Stomach (tissue), 19 donors: ENCODE measurements around the gene TMEM248. TPM values are rescaled to one million over a fixed set of nuclear protein-coding genes. Genes with fewer than 3 reads are reported as not detected.
"Not testable (repeated sequence)": the region's sequence is repeated elsewhere in the genome, so short reads cannot be mapped to it uniquely, and the experiment has no call there.

Source experiments
- DNase-seq, 2 donors: peaks; one replicate each; pipeline versions ENCODE4 v3.0.0 to v3.0.0-alpha.2; 2013 to 2019
- H3K27ac ChIP-seq, 5 donors: fragments of 200-600 bp in 4 of 5; sonication (generic) in 4 of 5; one replicate each; pipeline ENCODE4 v1.5.1; 2013 to 2019; ENCODE audit warnings: mild to moderate bottlenecking in 1 of 5, moderate library complexity in 1 of 5
- H3K27me3 ChIP-seq, 3 donors: fragments of 200-600 bp; sonication (generic); one replicate each; pipeline ENCODE4 v1.5.1; 2017 to 2019; ENCODE audit warnings: mixed run types in 1 of 3
- H3K36me3 ChIP-seq, 4 donors: fragments of 200-600 bp; sonication (generic); 1 replicate in 3 of 4; 2 replicates in 1 of 4; pipeline ENCODE4 v1.5.1; 2016 to 2019
- H3K4me1 ChIP-seq, 4 donors: fragments of 200-600 bp; sonication (generic); one replicate each; pipeline ENCODE4 v1.5.1; 2016 to 2019
- H3K4me3 ChIP-seq, 4 donors: fragments of 200-600 bp; sonication (generic) in 3 of 4; one replicate each; pipeline ENCODE4 v1.5.1; 2016 to 2019; ENCODE audit warnings: mild to moderate bottlenecking in 1 of 4
- H3K9me3 ChIP-seq, 4 donors: fragments of 200-600 bp; sonication (generic); one replicate each; pipeline ENCODE4 v1.5.1; 2016 to 2019
- EP300 ChIP-seq: sonication (generic); formaldehyde crosslinking; IDR thresholded peaks from one replicate; pipeline ENCODE4 v1.6.1; 2017; ENCODE audit warnings: antibody characterized with exemption
- POLR2A ChIP-seq, 4 donors: fragments of 450-650 bp; IDR thresholded peaks; one replicate each; pipeline ENCODE4 v1.6.1; 2016; ENCODE audit warnings: antibody characterized with exemption in 4 of 4, control low read depth in 2 of 4, mild to moderate bottlenecking in 1 of 4, moderate library complexity in 1 of 4
- POLR2AphosphoS5 ChIP-seq, 3 donors: sonication (generic); formaldehyde crosslinking; IDR thresholded peaks; one replicate each; pipeline ENCODE4 v1.6.1; 2016; ENCODE audit warnings: antibody characterized with exemption in 3 of 3
- WGBS, 5 donors: extraction: QIAGEN DNeasy Blood & Tissue Kit in 3 of 5; methylation state at CpG; one replicate each; pipeline versions ENCODE4 v1.1.5 to v1.1.7; 2013 to 2018; 5-methylcytosine and 5-hydroxymethylcytosine counted together
- intact Hi-C: fragments of 100-400 bp; cut with DNase I; formaldehyde crosslinking; loops from one replicate; pipeline ENCODE4 v1.15.1; 2023; ENCODE audit warnings: low total_unique reads
- long read RNA-seq, 10 donors: transcript quantifications; one replicate each; lab custom pipeline, GENCODE V29; 2026
- polyA plus RNA-seq, 3 donors: library from polyadenylated mRNA; stranded (reverse); fragments of 200-250 nt; gene quantifications; one replicate each; pipeline ENCODE4 v1.2.3, GENCODE V29; 2013
- total RNA-seq, 5 donors: library from RNA; depleted of rRNA; stranded (reverse); fragments of >200 nt; gene quantifications; one replicate each; pipeline versions ENCODE4 v1.1.0 to v1.2.3, GENCODE V29; 2014 to 2016
- TF ChIP-seq, protein P1 (sequence below), 7 experiments: fragments of 450-650 bp in 4 of 7; fragments of 200-600 bp in 3 of 7; sonication (generic) in 3 of 7; IDR thresholded peaks; one replicate each; pipeline ENCODE4 v1.5.1; 2016 to 2019; ENCODE audit warnings: antibody characterized with exemption in 7 of 7, control low read depth in 2 of 7, mild to moderate bottlenecking in 1 of 7
- donor health status: healthy with polysubstance abuse.
- donor health status: Bipolar disorder and iron deficiency.
- donor health status: healthy.

The TMEM248 gene, protein sequence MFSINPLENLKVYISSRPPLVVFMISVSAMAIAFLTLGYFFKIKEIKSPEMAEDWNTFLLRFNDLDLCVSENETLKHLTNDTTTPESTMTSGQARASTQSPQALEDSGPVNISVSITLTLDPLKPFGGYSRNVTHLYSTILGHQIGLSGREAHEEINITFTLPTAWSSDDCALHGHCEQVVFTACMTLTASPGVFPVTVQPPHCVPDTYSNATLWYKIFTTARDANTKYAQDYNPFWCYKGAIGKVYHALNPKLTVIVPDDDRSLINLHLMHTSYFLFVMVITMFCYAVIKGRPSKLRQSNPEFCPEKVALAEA
- total RNA-seq (100 to 1,000 TPM; 100 to 157 (median 149) TPM), polyA plus RNA-seq (10 to 100 TPM; 20.3 to 26.3 (median 21.2) TPM)
- long read RNA-seq, donor 1, full-length matches to known transcripts = 7 of 34 reads
- long read RNA-seq, donor 1, partial matches to known transcripts = 27 of 34 reads
- long read RNA-seq, donor 1, other reads (novel, unspliced or antisense) = 0 of 34 reads
- long read RNA-seq, donor 2, full-length matches to known transcripts = 19 of 27 reads
- long read RNA-seq, donor 2, partial matches to known transcripts = 8 of 27 reads
- long read RNA-seq, donor 2, other reads (novel, unspliced or antisense) = 0 of 27 reads
- long read RNA-seq, donor 3, full-length matches to known transcripts = 5 of 11 reads
- long read RNA-seq, donor 3, partial matches to known transcripts = 6 of 11 reads
- long read RNA-seq, donor 3, other reads (novel, unspliced or antisense) = 0 of 11 reads
- long read RNA-seq, donor 4 = 0 reads
- long read RNA-seq, donor 5, full-length matches to known transcripts = 21 of 37 reads
- long read RNA-seq, donor 5, partial matches to known transcripts = 16 of 37 reads
- long read RNA-seq, donor 5, other reads (novel, unspliced or antisense) = 0 of 37 reads
- long read RNA-seq, donor 6, full-length matches to known transcripts = 49 of 64 reads
- long read RNA-seq, donor 6, partial matches to known transcripts = 15 of 64 reads
- long read RNA-seq, donor 6, other reads (novel, unspliced or antisense) = 0 of 64 reads
- long read RNA-seq, donor 7, full-length matches to known transcripts = 18 of 41 reads
- long read RNA-seq, donor 7, partial matches to known transcripts = 23 of 41 reads
- long read RNA-seq, donor 7, other reads (novel, unspliced or antisense) = 0 of 41 reads
- long read RNA-seq, donor 8, full-length matches to known transcripts = 15 of 15 reads
- long read RNA-seq, donor 8, partial matches to known transcripts = 0 of 15 reads
- long read RNA-seq, donor 8, other reads (novel, unspliced or antisense) = 0 of 15 reads
- long read RNA-seq, donor 9, full-length matches to known transcripts = 7 of 39 reads
- long read RNA-seq, donor 9, partial matches to known transcripts = 32 of 39 reads
- long read RNA-seq, donor 9, other reads (novel, unspliced or antisense) = 0 of 39 reads
- long read RNA-seq, donor 10, full-length matches to known transcripts = 4 of 4 reads
- long read RNA-seq, donor 10, partial matches to known transcripts = 0 of 4 reads
- long read RNA-seq, donor 10, other reads (novel, unspliced or antisense) = 0 of 4 reads

GRCh38 chr7:66920769-66921395 lies at the start of gene TMEM248:
Gene TMEM248, plus strand, starts transcription at chr7:66921225. Its CDS starts 20,641 bp downstream, at chr7:66941866.
- TF ChIP-seq EP300 (no peak), POLR2AphosphoS5 (IDR thresholded peaks at IDR 0.05) (peak; percentile 87 to 97 (median 87))
- 0 to 3% (median 1%) methylated on average over 32 to 67 of the region's 67 CpGs for WGBS, 5 donors
- H3K27me3 ChIP-seq = no peaks in the 10 kb centered on the region

GRCh38 chr7:66873476-66873875 lies 47.5 kb upstream of the TMEM248 start:
- Histone ChIP-seq H3K9me3 (no peaks in the 10 kb centered on the region), H3K27me3 (no peaks in the 10 kb centered on the region), H3K4me3 (no peak overlapping the region), H3K27ac (no peak overlapping the region), H3K36me3 (peaks cover 0 to 26% (median 19%) of the 10 kb centered on the region in 4 donors), H3K4me1 (no peaks in the 10 kb centered on the region)
- intact Hi-C loops = no loop called here
- no peak for TF ChIP-seq POLR2A (IDR thresholded peaks at IDR 0.05)
- TF ChIP-seq, protein P1, sequence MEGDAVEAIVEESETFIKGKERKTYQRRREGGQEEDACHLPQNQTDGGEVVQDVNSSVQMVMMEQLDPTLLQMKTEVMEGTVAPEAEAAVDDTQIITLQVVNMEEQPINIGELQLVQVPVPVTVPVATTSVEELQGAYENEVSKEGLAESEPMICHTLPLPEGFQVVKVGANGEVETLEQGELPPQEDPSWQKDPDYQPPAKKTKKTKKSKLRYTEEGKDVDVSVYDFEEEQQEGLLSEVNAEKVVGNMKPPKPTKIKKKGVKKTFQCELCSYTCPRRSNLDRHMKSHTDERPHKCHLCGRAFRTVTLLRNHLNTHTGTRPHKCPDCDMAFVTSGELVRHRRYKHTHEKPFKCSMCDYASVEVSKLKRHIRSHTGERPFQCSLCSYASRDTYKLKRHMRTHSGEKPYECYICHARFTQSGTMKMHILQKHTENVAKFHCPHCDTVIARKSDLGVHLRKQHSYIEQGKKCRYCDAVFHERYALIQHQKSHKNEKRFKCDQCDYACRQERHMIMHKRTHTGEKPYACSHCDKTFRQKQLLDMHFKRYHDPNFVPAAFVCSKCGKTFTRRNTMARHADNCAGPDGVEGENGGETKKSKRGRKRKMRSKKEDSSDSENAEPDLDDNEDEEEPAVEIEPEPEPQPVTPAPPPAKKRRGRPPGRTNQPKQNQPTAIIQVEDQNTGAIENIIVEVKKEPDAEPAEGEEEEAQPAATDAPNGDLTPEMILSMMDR (IDR thresholded peaks at IDR 0.05) = no peak
- no peak for TF ChIP-seq EP300
- TF ChIP-seq POLR2AphosphoS5 (IDR thresholded peaks at IDR 0.05) = no peak
- DNase-seq = no peak
- 90 to 100% (median 94%) methylated on average over 3 of the region's 3 CpGs for WGBS, 5 donors

More at GRCh38 chr7:66920769-66921395, at the start of gene TMEM248:
- Histone ChIP-seq H3K27ac (peak within 1 kb of the TSS; percentile 88 to 98 (median 92)), H3K9me3 (no peaks in the 10 kb centered on the region), H3K4me1 (peaks cover 17 to 49% (median 43%) of the 10 kb centered on the region in 4 donors), H3K4me3 (peak within 1 kb of the TSS; percentile 91 to 99 (median 98)), H3K36me3 (peaks cover 0 to 16% (median 12%) of the 10 kb centered on the region in 4 donors)
- intact Hi-C loops = no loop called here
- DNase-seq = peak; percentile 92 to 96

DNA sequence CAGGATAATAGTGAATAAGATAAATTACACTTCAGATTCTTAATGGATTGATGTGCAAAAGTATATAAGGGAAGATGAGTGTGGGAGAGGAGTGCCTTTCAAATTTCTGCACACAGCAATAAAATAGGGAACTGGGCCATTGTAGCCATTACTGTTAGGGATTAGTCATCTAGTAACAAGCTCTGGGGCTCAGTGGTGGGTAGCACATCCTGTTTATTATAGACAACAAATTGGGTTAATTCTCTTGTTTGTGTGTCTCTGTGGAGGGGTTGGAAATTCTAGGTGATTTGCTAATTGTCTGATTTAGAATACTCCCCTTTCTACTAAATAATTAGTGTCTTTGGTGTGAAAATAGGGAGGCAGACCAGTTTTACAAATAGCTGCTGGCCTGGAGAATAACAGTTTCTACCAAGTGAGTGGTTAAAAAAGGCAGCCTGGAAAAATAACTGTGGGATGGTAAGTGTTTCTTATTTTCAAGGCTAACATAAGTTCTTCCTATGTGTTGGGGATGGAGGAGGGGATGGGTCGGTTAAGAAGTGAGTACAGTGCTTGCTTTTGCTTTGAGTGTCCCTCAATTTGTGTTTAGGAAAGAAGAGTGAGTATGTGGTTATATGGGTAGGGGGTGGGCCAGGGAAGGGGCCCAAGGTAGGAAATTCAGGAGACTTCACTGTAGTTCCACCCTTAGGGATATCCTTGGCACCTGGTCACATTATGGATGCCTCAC lies 43.3 kb upstream of the TMEM248 start:
- intact Hi-C loops = no loop called here
- peaks cover 0 to 33% (median 29%) of the 10 kb centered on the region in 4 donors for H3K36me3 ChIP-seq
- H3K9me3 ChIP-seq = no peaks in the 10 kb centered on the region
- no peak for DNase-seq
- no peak overlapping the region for H3K4me3 ChIP-seq
- TF ChIP-seq EP300 (no peak), POLR2AphosphoS5 (IDR thresholded peaks at IDR 0.05) (no peak), POLR2A (IDR thresholded peaks at IDR 0.05) (no peak)
- TF ChIP-seq, protein P1 (IDR thresholded peaks at IDR 0.05) = no peak
- H3K27me3 ChIP-seq = no peaks in the 10 kb centered on the region
- H3K27ac ChIP-seq = no peak overlapping the region
- 70 to 93% (median 87%) methylated on average over 1 of the region's 1 CpG for WGBS, 5 donors
- no peaks in the 10 kb centered on the region for H3K4me1 ChIP-seq

GRCh38 chr7:66878301-66878685 lies 42.7 kb upstream of the TMEM248 start:
- intact Hi-C loops, H3K27me3 ChIP-seq, H3K27ac ChIP-seq, DNase-seq, H3K4me1 ChIP-seq, H3K4me3 ChIP-seq, H3K9me3 ChIP-seq: not testable (repeated sequence)
- peaks cover 0 to 33% (median 29%) of the 10 kb centered on the region in 4 donors for H3K36me3 ChIP-seq
- 90 to 97% (median 96%) methylated on average over 7 of the region's 7 CpGs for WGBS, 5 donors
